H9 (cell line): ENCODE data around the gene NT5C3B. TPM values are rescaled to one million over a fixed set of nuclear protein-coding genes. Genes with fewer than 3 reads are reported as not detected.
A peak's percentile ranks its signal among the peaks of the same experiment; 100 is the strongest.

Experiments
- DNase-seq: peaks from one replicate; pipeline ENCODE4 v3.0.0-alpha.2; 2017
- H2AFZ ChIP-seq: one replicate; pipeline ENCODE4 v1.6.1; 2013; ENCODE audit warnings: mild to moderate bottlenecking, low read length, control low read depth, moderate library complexity
- H2AK5ac ChIP-seq: 2 replicates; pipeline ENCODE4 v1.6.1; 2013; ENCODE audit warnings: low read length, control low read depth, mixed read lengths; ENCODE audit not compliant: insufficient read length
- H2BK120ac ChIP-seq: one replicate; pipeline ENCODE4 v1.6.1; 2013; ENCODE audit warnings: low read depth, mild to moderate bottlenecking, low read length, control low read depth, inconsistent platforms; ENCODE audit not compliant: poor library complexity, severe bottlenecking
- H2BK12ac ChIP-seq: 2 replicates; pipeline ENCODE4 v1.6.1; 2013; ENCODE audit warnings: low read length, control low read depth, mixed read lengths, low read depth; ENCODE audit not compliant: insufficient read length
- H2BK15ac ChIP-seq: 2 replicates; pipeline ENCODE4 v1.6.1; 2013; ENCODE audit warnings: low read depth, low read length, control low read depth
- H2BK20ac ChIP-seq: one replicate; pipeline ENCODE4 v1.6.1; 2013; ENCODE audit warnings: low read depth, mild to moderate bottlenecking, low read length, control low read depth, inconsistent platforms; ENCODE audit not compliant: poor library complexity, severe bottlenecking
- H2BK5ac ChIP-seq: 2 replicates; pipeline ENCODE4 v1.6.1; 2013; ENCODE audit warnings: low read length, control low read depth, mixed read lengths; ENCODE audit not compliant: insufficient read length
- H3K14ac ChIP-seq: 2 replicates; pipeline ENCODE4 v1.6.1; 2013; ENCODE audit warnings: low read length, control low read depth; ENCODE audit not compliant: insufficient read depth
- H3K18ac ChIP-seq: 2 replicates; pipeline ENCODE4 v1.6.1; 2013; ENCODE audit warnings: low read depth, mild to moderate bottlenecking, mixed read lengths, low read length, control low read depth; ENCODE audit not compliant: insufficient read length
- H3K23ac ChIP-seq: 2 replicates; pipeline ENCODE4 v1.6.1; 2013; ENCODE audit warnings: low read length, control low read depth, mixed read lengths, low read depth; ENCODE audit not compliant: insufficient read length
- H3K23me2 ChIP-seq: 2 replicates; pipeline ENCODE4 v1.6.1; 2013; ENCODE audit warnings: low read depth, mild to moderate bottlenecking, mixed read lengths, low read length, control low read depth; ENCODE audit not compliant: insufficient read length, poor library complexity, severe bottlenecking
- H3K27ac ChIP-seq: 2 replicates; pipeline ENCODE4 v1.5.1; 2013; ENCODE audit warnings: low read length, control low read depth, mixed read lengths, low read depth; ENCODE audit not compliant: insufficient read length
- H3K27me3 ChIP-seq: 2 replicates; pipeline ENCODE4 v1.6.1; 2013; ENCODE audit warnings: low read length, control low read depth, inconsistent platforms; ENCODE audit not compliant: insufficient read depth
- H3K4ac ChIP-seq: 2 replicates; pipeline ENCODE4 v1.6.1; 2013; ENCODE audit warnings: low read depth, mild to moderate bottlenecking, control low read depth, inconsistent platforms, low read length, moderate library complexity
- H3K4me1 ChIP-seq: 2 replicates; pipeline ENCODE4 v1.6.1; 2013; ENCODE audit warnings: low read length, control low read depth, inconsistent platforms; ENCODE audit not compliant: insufficient read depth
- H3K4me2 ChIP-seq: 2 replicates; pipeline ENCODE4 v1.6.1; 2013; ENCODE audit warnings: low read length, control low read depth, mixed read lengths; ENCODE audit not compliant: insufficient read length, insufficient read depth
- H3K56ac ChIP-seq: 2 replicates; pipeline ENCODE4 v1.6.1; 2013; ENCODE audit warnings: low read depth, mild to moderate bottlenecking, mixed read lengths, low read length, control low read depth; ENCODE audit not compliant: insufficient read length
- H3K79me1 ChIP-seq: 2 replicates; pipeline ENCODE4 v1.6.1; 2013; ENCODE audit warnings: low read depth, mild to moderate bottlenecking, moderate library complexity, low read length, control low read depth, inconsistent platforms; ENCODE audit not compliant: insufficient read depth, poor library complexity, severe bottlenecking
- H3K79me2 ChIP-seq: 2 replicates; pipeline ENCODE4 v1.6.1; 2013; ENCODE audit warnings: low read length, control low read depth, inconsistent platforms; ENCODE audit not compliant: insufficient read depth
- H3K9ac ChIP-seq: 2 replicates; pipeline ENCODE4 v1.6.1; 2013; ENCODE audit warnings: low read length, control low read depth, mixed read lengths; ENCODE audit not compliant: insufficient read length; ENCODE audit errors: extremely low read depth
- H3K9me3 ChIP-seq: one replicate; pipeline ENCODE4 v1.6.1; 2013; ENCODE audit warnings: low read depth, low read length, inconsistent platforms; ENCODE audit not compliant: control insufficient read depth
- H3T11ph ChIP-seq: one replicate; pipeline ENCODE4 v1.6.1; 2013; ENCODE audit warnings: mild to moderate bottlenecking, low read length, control low read depth, inconsistent platforms
- H4K20me1 ChIP-seq: one replicate; pipeline ENCODE4 v1.6.1; 2013; ENCODE audit not compliant: control insufficient read depth, insufficient read length, insufficient read depth
- H4K5ac ChIP-seq: 2 replicates; pipeline ENCODE4 v1.6.1; 2013; ENCODE audit warnings: low read depth, mild to moderate bottlenecking, mixed read lengths, low read length, control low read depth; ENCODE audit not compliant: insufficient read length
- H4K8ac ChIP-seq: replicated peaks from 2 replicates; pipeline ENCODE4 v1.6.1; 2013; ENCODE audit warnings: low read length, control low read depth, mixed read lengths, low read depth; ENCODE audit not compliant: insufficient read length
- H4K91ac ChIP-seq: 2 replicates; pipeline ENCODE4 v1.6.1; 2013; ENCODE audit warnings: low read depth, mild to moderate bottlenecking, moderate library complexity, mixed read lengths, low read length, control low read depth; ENCODE audit not compliant: insufficient read length
- H3K27ac Mint-ChIP-seq, 3 experiments: 2 replicates in 2 of 3; 3 replicates in 1 of 3; pipeline ENCODE4 v1.8.0; 2020 to 2021; ENCODE audit warnings: mixed read lengths in 3 of 3, mild to moderate bottlenecking in 1 of 3, moderate library complexity in 1 of 3
- H3K27me3 Mint-ChIP-seq: 2 replicates; pipeline ENCODE4 v1.8.0; 2021; ENCODE audit warnings: low read depth, mild to moderate bottlenecking, moderate library complexity, mixed read lengths
- H3K36me3 Mint-ChIP-seq, 3 experiments: 2 replicates in 2 of 3; 3 replicates in 1 of 3; pipeline ENCODE4 v1.8.0; 2020 to 2021; ENCODE audit warnings: low read depth in 3 of 3, mixed read lengths in 3 of 3; ENCODE audit not compliant: insufficient read depth in 1 of 3
- H3K4me1 Mint-ChIP-seq, 2 experiments: 2 replicates each; pipeline ENCODE4 v1.8.0; 2020; ENCODE audit warnings: mixed read lengths in 2 of 2
- H3K4me3 Mint-ChIP-seq, 2 experiments: 2 replicates in 1 of 2; 3 replicates in 1 of 2; pipeline ENCODE4 v1.8.0; 2020 to 2021; ENCODE audit warnings: mild to moderate bottlenecking in 2 of 2, mixed read lengths in 2 of 2, moderate library complexity in 1 of 2
- H3K9me3 Mint-ChIP-seq, 2 experiments: 2 replicates in 1 of 2; 3 replicates in 1 of 2; pipeline ENCODE4 v1.8.0; 2020; ENCODE audit warnings: mild to moderate bottlenecking in 2 of 2, mixed read lengths in 2 of 2, moderate library complexity in 1 of 2
- CTCF ChIP-seq: fragments of 200-600 bp; sonication (generic); conservative IDR thresholded peaks from 3 replicates; pipeline ENCODE4 v1.8.0; 2021; ENCODE audit warnings: antibody characterized with exemption, mild to moderate bottlenecking
- WGBS: extraction: QIAGEN DNeasy Blood & Tissue Kit; methylation state at CpG from one replicate; pipeline ENCODE4 v1.1.7; 2013; ENCODE audit warnings: missing lambda C conversion rate, low lambda C conversion rate, mixed read lengths; ENCODE audit not compliant: insufficient read length; ENCODE audit errors: extremely low coverage; 5-methylcytosine and 5-hydroxymethylcytosine counted together
- total RNA-seq: library from RNA; stranded (reverse); gene quantifications from 2 replicates; pipeline ENCODE4 v1.2.1, GENCODE V29; 2021

The NT5C3B gene
- total RNA-seq, 1 experiment from 2014 or later: 76.1 TPM

GRCh38 chr17:41812381-41813151, 23.5 kb downstream of the NT5C3B start, which contains the start of gene FKBP10:
TSS of gene FKBP10 (plus strand) at chr17:41813004. CDS start at chr17:41813035, 31 bp downstream.
- Histone ChIP-seq H2BK20ac (no peak within 1 kb of the TSS), H3K9me3 (no peaks in the 10 kb centered on the region), H3K23me2 (peaks cover 16% of the 10 kb centered on the region), H3K18ac (no peak within 1 kb of the TSS), H3K4me1 (peaks cover 4% of the 10 kb centered on the region; the same call in 1 of the 2 replicates), H2BK15ac (no peak within 1 kb of the TSS), H2BK12ac (no peak within 1 kb of the TSS), H2BK5ac (no peak within 1 kb of the TSS), H2AK5ac (no peak within 1 kb of the TSS), H3K27ac (no peak within 1 kb of the TSS), H3K14ac (no peak within 1 kb of the TSS; the same call in 1 of the 2 replicates), H4K91ac (no peak within 1 kb of the TSS), H3K4ac (no peak within 1 kb of the TSS), H2BK120ac (no peak within 1 kb of the TSS), H4K20me1 (no peaks in the 10 kb centered on the region), H3K27me3 (no peaks in the 10 kb centered on the region), H3K23ac (no peak within 1 kb of the TSS), H3T11ph (no peak within 1 kb of the TSS), H3K79me2 (peaks cover 14% of the 10 kb centered on the region; the same call in 1 of the 2 replicates), H4K5ac (no peak within 1 kb of the TSS), H3K56ac (no peak within 1 kb of the TSS), H3K4me2 (peak within 1 kb of the TSS; percentile 76), H3K79me1 (peaks cover 2% of the 10 kb centered on the region), H2AFZ (no peak within 1 kb of the TSS), H3K9ac (peak within 1 kb of the TSS; percentile 51), H4K8ac (no peak within 1 kb of the TSS)
- peaks cover 11% of the 10 kb centered on the region for H3K27me3 Mint-ChIP-seq
- peaks cover 23 to 30% (median 29%) of the 10 kb centered on the region in 3 experiments for H3K36me3 Mint-ChIP-seq
- TF ChIP-seq CTCF: no peak
- peak; percentile 94 for DNase-seq
- peak within 1 kb of the TSS; percentile 79 to 97 (median 91); a peak in 6 of 7 replicates for H3K27ac Mint-ChIP-seq
- peaks cover 0 to 10% of the 10 kb centered on the region in 2 experiments; a peak in 3 of 5 replicates for H3K9me3 Mint-ChIP-seq
- peaks cover 23 to 31% of the 10 kb centered on the region in 2 experiments for H3K4me1 Mint-ChIP-seq
- peak within 1 kb of the TSS; percentile 91 to 99 for H3K4me3 Mint-ChIP-seq
- no CpG with 5 or more reads among the region's 35 CpGs for WGBS
